ENCODE data around the gene GARIN6. TPM values are rescaled to one million over a fixed set of nuclear protein-coding genes. Genes with fewer than 3 reads are reported as not detected.
"Not testable (repeated sequence)": the region's sequence is repeated elsewhere in the genome, so short reads cannot be mapped to it uniquely, and the experiment has no call there.

The GARIN6 gene
- not detected for polyA plus RNA-seq (ENCODE audit: insufficient read length in 4 of 4)

GRCh38 chr12:99647453-99647852 is at the start of gene GARIN6:
TSS of gene GARIN6 (plus strand) at chr12:99647753. CDS start at chr12:99648175, 422 bp downstream.
- no peak for DNase-seq (ENCODE audit: low read depth in 4 of 4, low spot score in 3 of 4)

GRCh38 chr12:99598785-99599184 is 48.8 kb upstream of the GARIN6 start:
- no peak for DNase-seq (ENCODE audit: low read depth in 4 of 4, low spot score in 3 of 4)

DNA sequence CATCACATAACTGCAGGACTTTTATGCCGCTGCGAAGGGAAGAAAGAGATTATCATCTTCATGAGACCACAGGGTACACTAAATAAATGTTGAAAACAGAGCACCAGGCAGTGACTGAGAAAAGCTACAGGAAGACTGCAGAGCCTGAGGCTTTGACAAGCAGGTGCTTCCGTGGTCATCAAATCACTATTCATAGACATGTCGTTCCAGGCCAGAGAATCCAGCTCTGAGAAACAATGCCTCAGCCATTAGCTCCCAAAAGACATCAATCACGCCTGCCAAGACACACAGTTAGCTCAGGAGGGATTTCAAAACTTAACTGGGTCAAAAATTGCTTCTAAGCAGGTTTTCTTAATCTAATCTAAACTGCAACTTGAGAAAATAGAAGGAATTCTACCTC is 47.2 kb upstream of the GARIN6 start:
- no peak for DNase-seq (ENCODE audit: low read depth in 4 of 4, low spot score in 3 of 4)

DNA sequence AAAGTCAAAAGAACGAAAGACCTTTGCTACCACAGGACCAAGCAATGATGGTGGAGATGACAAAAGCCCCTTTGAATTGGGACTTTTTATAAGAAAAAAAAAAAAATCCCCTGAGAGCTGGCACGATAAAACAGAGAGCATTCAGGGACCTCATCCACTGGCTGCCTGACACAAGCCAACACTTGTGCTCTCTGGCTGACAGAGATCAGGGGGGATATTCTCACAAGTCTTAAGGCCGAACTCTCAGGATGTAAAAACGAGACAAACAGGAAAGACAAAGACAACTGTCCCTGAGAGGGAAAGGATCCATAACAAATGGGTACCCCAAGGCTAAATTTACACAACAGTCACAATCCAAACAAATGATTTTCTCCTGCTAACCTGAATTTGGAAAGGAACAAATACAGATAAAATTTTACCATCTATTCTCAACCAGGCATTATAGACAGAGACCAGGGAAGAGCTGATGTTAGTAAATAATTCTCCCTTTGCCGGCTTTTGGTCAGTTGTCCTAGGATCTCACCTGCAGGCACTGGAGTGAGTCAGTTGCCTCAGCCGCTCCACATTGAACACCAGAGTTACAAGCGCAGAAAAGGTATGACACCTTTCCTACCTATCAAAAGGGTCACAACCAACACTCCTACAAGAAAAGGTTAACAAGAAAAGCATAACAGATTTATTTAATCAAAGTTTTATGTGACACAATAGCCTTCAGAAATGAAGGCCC is 37.9 kb upstream of the GARIN6 start:
- no peak for DNase-seq (ENCODE audit: low read depth in 4 of 4, low spot score in 3 of 4)

- DNase-seq (ENCODE audit: low read depth in 4 of 4, low spot score in 3 of 4) = no peak
Measured at GRCh38 chr12:99611117-99611516, 36.4 kb upstream of the GARIN6 start.

DNA sequence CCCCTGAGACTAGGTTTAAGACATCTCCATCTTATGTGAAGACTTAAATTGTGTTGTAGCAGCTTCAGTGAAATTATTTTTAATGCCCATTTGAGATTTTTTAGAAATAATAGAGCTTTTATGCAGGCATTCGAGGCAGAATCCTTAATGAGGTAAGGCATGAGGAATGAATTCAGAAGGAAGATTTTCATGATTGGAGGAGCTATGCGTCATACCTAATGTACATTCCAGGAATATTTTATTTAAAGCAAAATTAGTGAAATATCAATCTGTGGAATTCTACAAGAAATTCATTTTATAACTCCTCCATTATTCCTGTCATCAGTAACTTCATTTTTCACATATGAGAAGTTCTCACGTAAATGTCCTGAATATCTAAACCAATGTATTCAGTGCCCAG is 36.0 kb upstream of the GARIN6 start:
- DNase-seq (ENCODE audit: low read depth in 4 of 4, low spot score in 3 of 4) = no peak

- DNase-seq (ENCODE audit: low read depth in 4 of 4, low spot score in 3 of 4) = no peak
Measured at GRCh38 chr12:99618657-99619056, 28.9 kb upstream of the GARIN6 start.

- no peak for DNase-seq (ENCODE audit: low read depth in 4 of 4, low spot score in 3 of 4)
Measured at GRCh38 chr12:99619389-99620158, 28.0 kb upstream of the GARIN6 start.

GRCh38 chr12:99620159-99620479 is 27.4 kb upstream of the GARIN6 start:
- DNase-seq (ENCODE audit: low read depth in 4 of 4, low spot score in 3 of 4) = no peak

- DNase-seq (ENCODE audit: low read depth in 4 of 4, low spot score in 3 of 4) = not testable (repeated sequence)
Measured at GRCh38 chr12:99624591-99624990, 23.0 kb upstream of the GARIN6 start.

GRCh38 chr12:99627459-99627858 is 20.1 kb upstream of the GARIN6 start:
- DNase-seq (ENCODE audit: low read depth in 4 of 4, low spot score in 3 of 4) = no peak

DNA sequence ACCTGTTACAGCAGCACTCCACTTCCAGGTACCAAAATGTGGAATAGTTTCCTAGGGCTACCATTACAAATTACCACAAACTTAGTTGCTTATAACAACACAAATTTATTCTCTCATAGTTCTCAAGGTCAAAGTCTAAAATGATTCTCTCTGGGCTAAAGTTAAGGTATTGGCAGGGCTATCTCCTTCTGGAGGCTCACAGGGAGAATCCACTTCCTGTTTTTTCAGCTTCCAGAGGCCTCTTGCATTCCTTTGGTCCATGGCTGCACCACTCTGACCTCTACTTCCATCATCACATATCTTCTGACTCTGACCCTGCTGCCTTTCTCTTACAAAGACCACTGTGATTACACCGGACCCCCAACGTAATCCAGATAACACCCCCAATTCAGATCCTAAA is 2.9 kb upstream of the GARIN6 start:
- no peak for DNase-seq (ENCODE audit: low read depth in 4 of 4, low spot score in 3 of 4)

- no peak for DNase-seq (ENCODE audit: low read depth in 4 of 4, low spot score in 3 of 4)
Measured at GRCh38 chr12:99648183-99648582, 630 bp downstream of the GARIN6 start.

DNA sequence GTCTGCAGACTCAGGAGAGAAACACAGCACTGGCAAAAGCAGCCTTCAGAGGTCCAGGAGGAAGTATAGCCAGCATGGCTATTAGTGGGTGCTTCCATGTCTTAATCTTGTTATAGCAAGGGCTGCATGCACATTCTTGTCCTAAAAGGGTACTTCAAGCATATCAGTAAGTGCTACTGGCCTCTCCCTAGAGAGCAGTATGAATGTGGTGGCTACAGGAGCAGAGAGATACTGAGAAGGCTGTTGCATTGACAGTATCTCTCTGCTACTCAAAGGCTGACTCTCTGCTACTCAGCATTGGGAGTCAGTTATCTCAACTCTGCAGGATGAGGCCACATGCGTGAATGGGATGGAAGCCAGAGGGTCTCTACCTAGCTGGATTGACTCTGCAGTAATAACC is 2.0 kb downstream of the GARIN6 start:
- DNase-seq (ENCODE audit: low read depth in 4 of 4, low spot score in 3 of 4) = no peak

DNA sequence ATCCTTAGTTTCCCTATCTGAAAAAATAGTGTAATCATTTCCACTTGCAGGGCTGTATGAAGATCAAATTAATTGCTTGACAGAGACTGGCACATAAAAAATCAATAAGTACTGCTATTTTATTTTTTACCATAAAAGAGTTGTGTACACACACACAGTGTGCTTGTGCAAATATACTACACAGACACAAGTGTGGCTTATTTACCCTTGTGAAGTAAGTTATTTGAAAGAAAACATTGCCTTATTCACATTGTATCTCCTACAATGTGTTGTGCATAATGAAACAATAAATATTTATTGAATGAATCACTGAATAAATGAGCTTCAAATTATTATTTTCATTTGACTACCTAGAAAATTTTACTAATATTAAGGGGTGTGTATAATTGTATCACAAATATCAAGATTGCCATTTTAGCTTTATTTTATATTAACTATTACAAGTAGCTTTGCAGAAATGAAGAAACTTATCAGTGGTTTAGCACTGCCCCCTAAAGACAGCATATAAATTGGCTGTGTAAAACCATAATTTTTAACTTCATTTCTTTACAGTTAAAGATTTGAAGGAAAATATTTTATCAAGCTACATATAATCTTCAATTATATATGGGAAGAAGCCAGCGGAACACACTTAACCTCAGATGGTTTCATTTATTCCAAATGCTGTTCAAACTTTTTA is 11.3 kb downstream of the GARIN6 start:
- DNase-seq (ENCODE audit: low read depth in 4 of 4, low spot score in 3 of 4) = no peak

- no peak for DNase-seq (ENCODE audit: low read depth in 4 of 4, low spot score in 3 of 4)
Measured at GRCh38 chr12:99670635-99671034, 23.1 kb downstream of the GARIN6 start.

- no peak for DNase-seq (ENCODE audit: low read depth in 4 of 4, low spot score in 3 of 4)
Measured at GRCh38 chr12:99680276-99680675, 32.7 kb downstream of the GARIN6 start.

DNA sequence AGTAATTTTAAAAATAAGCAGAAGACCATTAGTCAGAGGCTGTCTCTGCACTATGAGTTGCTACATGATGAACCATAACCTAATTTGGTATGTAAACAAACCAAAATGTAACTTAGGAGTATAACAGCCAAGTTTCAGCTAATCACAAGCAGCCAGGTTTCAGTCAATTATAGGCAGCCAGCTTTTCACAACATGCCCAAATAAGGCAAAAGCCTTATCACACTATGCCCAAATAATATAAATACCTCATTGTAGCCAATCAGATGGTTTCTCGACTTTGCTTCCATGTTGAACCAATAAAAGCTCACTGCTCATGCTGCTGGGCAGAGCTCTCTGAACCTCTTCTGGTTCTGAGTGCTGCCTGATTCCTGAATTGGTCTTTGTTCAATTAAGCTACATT is 38.6 kb downstream of the GARIN6 start:
- DNase-seq (ENCODE audit: low read depth in 4 of 4, low spot score in 3 of 4) = no peak

DNA sequence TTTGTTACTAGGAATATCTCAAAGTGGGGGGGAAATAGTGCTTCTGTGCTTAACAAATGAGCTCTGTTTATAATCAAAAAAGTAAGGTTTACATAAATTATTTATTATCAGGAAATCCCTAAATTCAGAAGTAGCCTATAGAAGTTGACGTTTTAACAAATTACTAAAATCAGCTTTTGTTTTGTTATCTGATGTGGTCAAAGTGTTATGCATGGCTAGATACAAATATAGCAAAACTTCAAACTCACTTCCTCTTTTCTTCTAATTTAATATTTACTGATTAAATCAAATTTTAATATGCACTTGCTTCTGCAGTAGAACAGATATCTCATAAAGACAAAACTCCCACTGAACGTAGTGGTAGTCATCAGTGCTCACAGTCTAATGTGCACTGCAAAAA is 47.5 kb downstream of the GARIN6 start:
- DNase-seq (ENCODE audit: low read depth in 4 of 4, low spot score in 3 of 4) = no peak

All from left renal pelvis (tissue), 4 donors.